Neutrophil (primary cell): ENCODE measurements around the gene CSF3R.
"Not testable (repeated sequence)": the region's sequence is repeated elsewhere in the genome, so short reads cannot be mapped to it uniquely, and the experiment has no call there.

Experiments used
- H3K27ac ChIP-seq: fragments of 200-600 bp; sonication (generic); 2 replicates; pipeline ENCODE4 v1.5.1; 2016; ENCODE audit warnings: mild to moderate bottlenecking, moderate library complexity
- H3K27me3 ChIP-seq: fragments of 200-600 bp; sonication (generic); 2 replicates; pipeline ENCODE4 v1.6.0; 2016; ENCODE audit warnings: mild to moderate bottlenecking
- H3K36me3 ChIP-seq: fragments of 200-600 bp; sonication (generic); 2 replicates; pipeline ENCODE4 v1.5.1; 2017
- H3K4me1 ChIP-seq, 2 experiments: fragments of 200-600 bp in 1 of 2; sonication (generic) in 1 of 2; 1 replicate in 1 of 2; 2 replicates in 1 of 2; pipeline versions ENCODE4 v1.5.1 to v1.6.1; 2013 to 2016; ENCODE audit warnings: low read depth in 1 of 2, low read length in 1 of 2, mild to moderate bottlenecking in 1 of 2, moderate library complexity in 1 of 2; ENCODE audit not compliant: control insufficient read depth in 1 of 2, insufficient read depth in 1 of 2
- H3K4me3 ChIP-seq, 2 experiments: fragments of 200-600 bp in 1 of 2; sonication (generic) in 1 of 2; 1 replicate in 1 of 2; 2 replicates in 1 of 2; pipeline ENCODE4 v1.5.1; 2013 to 2016; ENCODE audit warnings: low read depth in 1 of 2, low read length in 1 of 2, mild to moderate bottlenecking in 1 of 2, moderate library complexity in 1 of 2
- H3K9me3 ChIP-seq: fragments of 200-600 bp; sonication (generic); 2 replicates; pipeline ENCODE4 v1.5.1; 2016
- CTCF ChIP-seq: fragments of 200-600 bp; sonication (generic); IDR thresholded peaks from 2 replicates; pipeline ENCODE4 v1.5.1; 2016; ENCODE audit warnings: antibody characterized with exemption

Gene CSF3R

GRCh38 chr1:36492491-36492890, 9.8 kb upstream of the CSF3R start:
- no peaks in the 10 kb centered on the region for H3K36me3 ChIP-seq
- H3K27ac ChIP-seq, result peak overlapping the region; percentile 7
- no peak for TF ChIP-seq CTCF
- H3K27me3 ChIP-seq, result no peaks in the 10 kb centered on the region
- H3K4me3 ChIP-seq, result no peak overlapping the region
- H3K9me3 ChIP-seq, result no peaks in the 10 kb centered on the region
- H3K4me1 ChIP-seq, result peaks cover 29 to 33% of the 10 kb centered on the region in 2 experiments

- peak overlapping the region; percentile 92 for H3K27ac ChIP-seq
- not testable (repeated sequence) for H3K36me3 ChIP-seq, H3K27me3 ChIP-seq, H3K9me3 ChIP-seq
- H3K4me3 ChIP-seq, result peak overlapping the region in 1 of 2 experiments; percentile 88
- H3K4me1 ChIP-seq, result peaks cover 59 to 63% of the 10 kb centered on the region in 2 experiments
Observed at GRCh38 chr1:36489258-36490051, 6.7 kb upstream of the CSF3R start.

GRCh38 chr1:36487906-36488305, 5.2 kb upstream of the CSF3R start:
- peak overlapping the region; percentile 92 for H3K27ac ChIP-seq

GRCh38 chr1:36487336-36487725, 4.6 kb upstream of the CSF3R start:
- H3K27ac ChIP-seq, result peak overlapping the region; percentile 92
- not testable (repeated sequence) for H3K9me3 ChIP-seq, H3K36me3 ChIP-seq, H3K27me3 ChIP-seq
- H3K4me3 ChIP-seq, result peak overlapping the region; percentile 58 to 88
- peaks cover 77 to 82% of the 10 kb centered on the region in 2 experiments for H3K4me1 ChIP-seq

More at GRCh38 chr1:36487906-36488305, 5.2 kb upstream of the CSF3R start:
- peak overlapping the region in 1 of 2 experiments; percentile 88 for H3K4me3 ChIP-seq
- H3K9me3 ChIP-seq, result no peaks in the 10 kb centered on the region
- H3K4me1 ChIP-seq, result peaks cover 75 to 79% of the 10 kb centered on the region in 2 experiments
- no peaks in the 10 kb centered on the region for H3K27me3 ChIP-seq
- no peaks in the 10 kb centered on the region for H3K36me3 ChIP-seq
- no peak for TF ChIP-seq CTCF

GRCh38 chr1:36486439-36487335, 4.0 kb upstream of the CSF3R start:
- Histone ChIP-seq H3K9me3 (no peaks in the 10 kb centered on the region), H3K36me3 (peaks cover under 1% of the 10 kb centered on the region), H3K27me3 (no peaks in the 10 kb centered on the region), H3K27ac (peak overlapping the region; percentile 92), H3K4me3 (peak overlapping the region; percentile 58 to 88), H3K4me1 (peaks cover 77 to 84% of the 10 kb centered on the region in 2 experiments)
- no peak for TF ChIP-seq CTCF

- peaks cover 6% of the 10 kb centered on the region for H3K36me3 ChIP-seq
- peaks cover 78 to 90% of the 10 kb centered on the region in 2 experiments for H3K4me1 ChIP-seq
- peak overlapping the region; percentile 92 for H3K27ac ChIP-seq
- no peaks in the 10 kb centered on the region for H3K9me3 ChIP-seq
- no peaks in the 10 kb centered on the region for H3K27me3 ChIP-seq
- TF ChIP-seq CTCF, result no peak
- peak overlapping the region; percentile 58 to 88 for H3K4me3 ChIP-seq
Observed at GRCh38 chr1:36486093-36486438, 3.4 kb upstream of the CSF3R start.
